Measurements from ENCODE around the gene PRRX2.
A peak's percentile ranks its signal among the peaks of the same experiment; 100 is the strongest.

Gene PRRX2

GRCh38 chr9:129669946-129670345 lies 4.5 kb downstream of the PRRX2 start:
- no peaks in the 10 kb centered on the region for H3K4me1 ChIP-seq (ENCODE audit: control insufficient read depth, insufficient read depth, low read length)
- no peaks in the 10 kb centered on the region for H3K36me3 ChIP-seq (ENCODE audit: control insufficient read depth in 2 of 2, insufficient read depth in 1 of 2, low read length in 2 of 2)
- CTCF ChIA-PET = no interaction called here
- TF ChIP-seq ZNF791 (tag by site-specific recombination; IDR thresholded peaks at IDR 0.05) (no peak), KLF10 (tag by site-specific recombination; IDR thresholded peaks at IDR 0.05) (no peak), ZNF747 (tag by site-specific recombination; IDR thresholded peaks at IDR 0.05) (no peak), ZNF610 (tag by site-specific recombination; IDR thresholded peaks at IDR 0.05; ENCODE audit: borderline replicate concordance) (no peak), TCF7L2 (IDR thresholded peaks at IDR 0.05; ENCODE audit: borderline replicate concordance, low read depth, low read length) (no peak), ZBTB10 (tag by site-specific recombination; IDR thresholded peaks at IDR 0.05) (no peak), INSM2 (tag by site-specific recombination; IDR thresholded peaks at IDR 0.05) (no peak), ZNF777 (tag by site-specific recombination; IDR thresholded peaks at IDR 0.05; ENCODE audit: borderline replicate concordance) (no peak), ZNF394 (tag by site-specific recombination; IDR thresholded peaks at IDR 0.05; ENCODE audit: borderline replicate concordance) (no peak), ZNF324 (tag by site-specific recombination; IDR thresholded peaks at IDR 0.05) (no peak)
- H3K27ac ChIP-seq (ENCODE audit: extremely low read depth, low read depth, low read length) = no peak overlapping the region
- no peaks in the 10 kb centered on the region for H3K9me3 ChIP-seq (ENCODE audit: control insufficient read depth, insufficient read depth, low read depth, low read length)
- no peak overlapping the region for H3K4me3 ChIP-seq (ENCODE audit: low read depth, low read length)
- POLR2A ChIA-PET = no interaction called here

- Histone ChIP-seq H3K4me3 (ENCODE audit: low read depth, low read length) (no peak overlapping the region), H3K27ac (ENCODE audit: extremely low read depth, low read depth, low read length) (no peak overlapping the region), H3K36me3 (ENCODE audit: control insufficient read depth in 2 of 2, insufficient read depth in 1 of 2, low read length in 2 of 2) (no peaks in the 10 kb centered on the region), H3K4me1 (ENCODE audit: control insufficient read depth, insufficient read depth, low read length) (no peaks in the 10 kb centered on the region), H3K9me3 (ENCODE audit: control insufficient read depth, insufficient read depth, low read depth, low read length) (no peaks in the 10 kb centered on the region)
- TF ChIP-seq ZNF214 (tag by site-specific recombination; IDR thresholded peaks at IDR 0.05; ENCODE audit: borderline replicate concordance) (no peak), ZIC2 (tag by site-specific recombination; IDR thresholded peaks at IDR 0.05) (peak; percentile 54), GLIS1 (tag by site-specific recombination; IDR thresholded peaks at IDR 0.05) (peak; percentile 61)
- ChIA-PET POLR2A (no interaction called here), CTCF (interaction anchor here (0.6 kb wide), 1 partner anchor 95 kb away, joined by 3 read pairs; no protein-coding TSS in a partner anchor)
Observed at GRCh38 chr9:129671065-129671464, 5.6 kb downstream of the PRRX2 start.

- CTCF ChIA-PET = interaction anchor here (0.6 to 0.8 kb wide), 2 partner anchors 19 to 95 kb away, joined by 3 read pairs; no protein-coding TSS in a partner anchor
- H3K9me3 ChIP-seq (ENCODE audit: control insufficient read depth, insufficient read depth, low read depth, low read length) = no peaks in the 10 kb centered on the region
- POLR2A ChIA-PET = no interaction called here
- no peak for TF ChIP-seq ZNF292 (tag by site-specific recombination; IDR thresholded peaks at IDR 0.05; ENCODE audit: borderline replicate concordance, low read depth)
- no peak for TF ChIP-seq ZBTB17 (tag by site-specific recombination; IDR thresholded peaks at IDR 0.05)
- peak; percentile 88 for TF ChIP-seq ZNF600 (tag by site-specific recombination; IDR thresholded peaks at IDR 0.05)
- H3K27ac ChIP-seq (ENCODE audit: extremely low read depth, low read depth, low read length) = no peak overlapping the region
- H3K4me1 ChIP-seq (ENCODE audit: control insufficient read depth, insufficient read depth, low read length) = no peaks in the 10 kb centered on the region
- H3K36me3 ChIP-seq (ENCODE audit: control insufficient read depth in 2 of 2, insufficient read depth in 1 of 2, low read length in 2 of 2) = no peaks in the 10 kb centered on the region
- no peak overlapping the region for H3K4me3 ChIP-seq (ENCODE audit: low read depth, low read length)
Observed at GRCh38 chr9:129671519-129671918, 6.1 kb downstream of the PRRX2 start.

Data from HEK293 (cell line).